ENCODE measurements around the gene SLC25A23. TPM values are rescaled to one million over a fixed set of nuclear protein-coding genes. Genes with fewer than 3 reads are reported as not detected.

Gene SLC25A23
- total RNA-seq, 1 experiment from 2014 or later: 59.5 TPM

DNA sequence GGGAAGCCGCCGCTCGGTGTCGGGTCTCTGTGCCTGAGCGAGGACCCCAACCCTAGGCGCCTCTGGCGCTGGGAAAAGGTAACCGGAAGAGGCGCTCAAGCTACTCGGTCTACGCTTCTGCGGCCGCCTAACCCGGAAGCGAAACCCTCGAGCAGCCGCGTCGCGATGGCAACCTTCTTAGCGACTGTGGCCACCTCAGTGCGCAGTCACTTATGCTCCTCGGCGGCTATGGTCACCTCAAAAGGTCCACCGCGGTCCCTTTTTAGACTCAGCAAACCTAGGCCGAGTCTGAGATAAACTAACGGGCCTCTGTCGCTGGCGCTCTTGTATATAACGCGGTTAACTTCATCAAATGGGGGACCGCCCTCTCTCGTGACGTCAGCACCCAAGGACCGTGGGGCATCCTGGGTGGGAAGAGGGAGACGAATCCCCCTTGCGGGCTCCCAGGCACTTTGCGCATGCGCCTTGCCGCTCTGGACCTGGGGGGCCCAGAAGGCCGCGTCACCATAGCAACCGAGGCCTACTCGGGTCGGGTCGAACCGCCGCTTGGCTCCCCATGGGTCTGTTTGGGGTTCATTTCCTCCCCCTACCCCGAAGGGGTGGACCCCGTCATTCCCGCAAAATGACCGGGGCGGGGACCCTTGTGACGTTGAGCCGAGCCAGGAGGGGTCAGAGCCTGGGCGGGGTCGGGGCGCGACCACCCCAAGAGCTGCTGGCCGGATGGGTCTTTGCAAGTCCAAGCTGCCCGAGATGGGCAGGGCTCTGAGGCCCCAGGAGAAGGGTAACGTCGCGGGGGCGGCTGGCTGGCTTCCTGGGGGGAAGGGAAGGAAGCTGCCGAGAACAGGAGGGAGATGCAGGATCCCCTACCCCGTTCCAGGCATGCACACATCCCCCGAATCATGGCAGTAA, 66.3 kb downstream of the SLC25A23 start, which contains the start of gene GTF2F1:
Gene GTF2F1, minus strand, starts transcription at position 91 of the 909 bp plus-strand sequence. CDS start 169 bp downstream, outside the sequence.
- Histone ChIP-seq H3K36me3 (ENCODE audit: low read depth) (no peaks in the 10 kb centered on the region), H3F3A (ENCODE audit: insufficient read depth, low read depth) (0 out of 2 replicates have a peak, but pooled peaks cover 3% of the 10 kb centered on the region), H3K9me3 (ENCODE audit: insufficient read depth, low read depth) (no peaks in the 10 kb centered on the region), H3K27ac (peak within 1 kb of the TSS; percentile 65), H3K9me2 (ENCODE audit: insufficient read depth) (no peaks in the 10 kb centered on the region), H2AFZ (peak within 1 kb of the TSS; percentile 99), H3K27me3 (ENCODE audit: insufficient read depth, low read depth) (no peaks in the 10 kb centered on the region), H3K4me2 (peak within 1 kb of the TSS; percentile 87), H3K4me3 (peak within 1 kb of the TSS; percentile 94), H4K20me1 (ENCODE audit: insufficient read depth) (no peaks in the 10 kb centered on the region), H3K4me1 (replicated peaks; ENCODE audit: insufficient read depth) (peaks cover 5% of the 10 kb centered on the region), H3K79me2 (ENCODE audit: low read depth) (peaks cover 15% of the 10 kb centered on the region)
- TF ChIP-seq, protein P1, sequence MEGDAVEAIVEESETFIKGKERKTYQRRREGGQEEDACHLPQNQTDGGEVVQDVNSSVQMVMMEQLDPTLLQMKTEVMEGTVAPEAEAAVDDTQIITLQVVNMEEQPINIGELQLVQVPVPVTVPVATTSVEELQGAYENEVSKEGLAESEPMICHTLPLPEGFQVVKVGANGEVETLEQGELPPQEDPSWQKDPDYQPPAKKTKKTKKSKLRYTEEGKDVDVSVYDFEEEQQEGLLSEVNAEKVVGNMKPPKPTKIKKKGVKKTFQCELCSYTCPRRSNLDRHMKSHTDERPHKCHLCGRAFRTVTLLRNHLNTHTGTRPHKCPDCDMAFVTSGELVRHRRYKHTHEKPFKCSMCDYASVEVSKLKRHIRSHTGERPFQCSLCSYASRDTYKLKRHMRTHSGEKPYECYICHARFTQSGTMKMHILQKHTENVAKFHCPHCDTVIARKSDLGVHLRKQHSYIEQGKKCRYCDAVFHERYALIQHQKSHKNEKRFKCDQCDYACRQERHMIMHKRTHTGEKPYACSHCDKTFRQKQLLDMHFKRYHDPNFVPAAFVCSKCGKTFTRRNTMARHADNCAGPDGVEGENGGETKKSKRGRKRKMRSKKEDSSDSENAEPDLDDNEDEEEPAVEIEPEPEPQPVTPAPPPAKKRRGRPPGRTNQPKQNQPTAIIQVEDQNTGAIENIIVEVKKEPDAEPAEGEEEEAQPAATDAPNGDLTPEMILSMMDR (conservative IDR thresholded peaks at IDR 0.05): no peak
- no peak for TF ChIP-seq EZH2 (IDR thresholded peaks at IDR 0.05; ENCODE audit: low read depth)
- intact Hi-C loops (cut with micrococcal nuclease; ENCODE audit: unreplicated experiment): loop anchor here (1.0 kb wide), 2 partner anchors 20 to 32 kb away; no protein-coding TSS in a partner anchor
- peak; percentile 72 to 82 for DNase-seq
- BruUV-seq (replicated peaks): TSS peak; percentile 91
- POLR2A ChIA-PET (ENCODE audit: unreplicated experiment): interaction anchor here (0.6 kb wide), 2 partner anchors 32 to 490 kb away, joined by 3 to 4 read pairs; partner anchors contain the start of gene NDUFA11
- CTCF ChIA-PET: no interaction called here

DNA sequence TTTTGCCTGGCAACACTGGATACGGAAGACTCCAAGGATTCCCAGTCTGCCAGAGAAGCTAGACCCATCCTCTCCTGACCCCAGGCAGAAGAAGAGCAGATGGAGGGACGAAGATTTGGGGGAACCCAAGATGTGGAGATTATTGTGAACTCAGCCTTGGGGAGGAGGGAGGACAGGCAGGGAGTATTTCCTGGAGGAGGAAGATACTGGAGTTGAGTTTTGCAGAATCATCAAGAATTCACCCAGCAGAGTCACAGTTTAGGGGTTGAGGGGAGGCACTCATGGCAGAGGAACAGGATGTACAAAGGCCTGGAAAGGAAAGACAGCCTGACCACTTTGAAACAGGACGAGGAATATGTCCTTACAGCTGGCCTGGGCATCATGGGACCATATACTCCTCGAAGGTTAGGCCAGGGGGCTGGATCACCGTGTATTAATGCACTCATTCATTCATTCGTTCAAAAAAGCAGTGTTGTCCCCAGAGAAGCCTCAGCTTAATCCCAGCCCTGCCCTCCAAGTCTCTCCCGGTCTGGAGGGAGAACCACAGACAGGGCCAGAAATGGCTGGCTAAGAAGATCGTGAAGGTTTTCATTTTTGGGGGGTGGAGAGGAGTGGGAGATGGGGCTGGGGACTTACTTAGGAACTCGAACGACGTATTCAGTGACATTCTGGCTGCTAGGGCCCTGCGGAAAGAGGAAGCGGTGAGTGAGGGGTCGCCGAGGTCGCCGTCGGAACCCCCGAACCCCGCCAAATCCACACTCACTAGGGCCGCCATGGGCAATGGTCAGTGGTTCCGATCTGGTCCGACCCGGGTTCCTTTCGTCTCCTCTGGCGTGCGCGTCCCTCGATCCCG, 67.1 kb downstream of the SLC25A23 start:
- Histone ChIP-seq H3K4me1 (replicated peaks; ENCODE audit: insufficient read depth) (peaks cover 5% of the 10 kb centered on the region), H3K27me3 (ENCODE audit: insufficient read depth, low read depth) (no peaks in the 10 kb centered on the region), H3K27ac (peak overlapping the region; percentile 65), H3K36me3 (ENCODE audit: low read depth) (no peaks in the 10 kb centered on the region), H4K20me1 (ENCODE audit: insufficient read depth) (no peaks in the 10 kb centered on the region), H3K79me2 (ENCODE audit: low read depth) (peaks cover 15% of the 10 kb centered on the region), H3K9me3 (ENCODE audit: insufficient read depth, low read depth) (no peaks in the 10 kb centered on the region), H2AFZ (peak overlapping the region; percentile 99), H3K9me2 (ENCODE audit: insufficient read depth) (no peaks in the 10 kb centered on the region), H3K4me2 (peak overlapping the region; percentile 87), H3K4me3 (peak overlapping the region; percentile 94), H3F3A (ENCODE audit: insufficient read depth, low read depth) (0 out of 2 replicates have a peak, but pooled peaks cover 3% of the 10 kb centered on the region)
- BruUV-seq (replicated peaks): TSS peak; percentile 60
- POLR2A ChIA-PET (ENCODE audit: unreplicated experiment): interaction anchor here (0.6 kb wide), 1 partner anchor 489 kb away, joined by 3 read pairs; the partner anchor contains the start of gene NDUFA11
- intact Hi-C loops (cut with micrococcal nuclease; ENCODE audit: unreplicated experiment): loop anchor here (1.0 kb wide), 2 partner anchors 19 to 33 kb away; no protein-coding TSS in a partner anchor
- no peak for DNase-seq
- TF ChIP-seq EZH2 (IDR thresholded peaks at IDR 0.05; ENCODE audit: low read depth): no peak
- TF ChIP-seq, protein P1 (conservative IDR thresholded peaks at IDR 0.05): no peak; the same call in 1 of the 2 replicates
- CTCF ChIA-PET: no interaction called here

Small RNA genes within 50 kb of the gene (microRNA-seq; reads per million reads assigned to microRNA genes)
- 53.9 reads per million, percentile 44 among the genes with 10 or more reads in this experiment for gene MIR3940 (ENCODE audit: borderline number of aligned reads, borderline replicate concordance)
- not detected for gene MIR6790 (ENCODE audit: borderline number of aligned reads, borderline replicate concordance)

Other genes with a start within 250 kb of the SLC25A23 start
- 36.8 and 44.2 TPM in 2 replicates for gene MLLT1, start 179.8 kb downstream of the SLC25A23 start, total RNA-seq (2021)
- gene ACER1, start 126.2 kb downstream of the SLC25A23 start, total RNA-seq (2021): not detected in 2 replicates
- gene CLPP, start 98.3 kb downstream of the SLC25A23 start, total RNA-seq (2021): 63.7 and 65.3 TPM in 2 replicates
- 53.6 and 75.7 TPM in 2 replicates for gene ALKBH7, start 87.0 kb downstream of the SLC25A23 start, total RNA-seq (2021)
- 1.3 TPM in 2 replicates for gene PSPN, start 83.9 kb downstream of the SLC25A23 start, total RNA-seq (2021)
- 40.9 and 43.8 TPM in 2 replicates for gene GTF2F1, start 66.6 kb downstream of the SLC25A23 start, total RNA-seq (2021)
- gene KHSRP, start 35.0 kb downstream of the SLC25A23 start, total RNA-seq (2021): 201 and 288 TPM in 2 replicates
- gene SLC25A41, start 26.0 kb downstream of the SLC25A23 start, total RNA-seq (2021): not detected in 2 replicates
- 36.4 and 40.6 TPM in 2 replicates for gene CRB3, start 4.5 kb upstream of the SLC25A23 start, total RNA-seq (2021)
- not detected in 2 replicates for gene DENND1C, start 22.0 kb upstream of the SLC25A23 start, total RNA-seq (2021)
- not detected in 2 replicates for gene TUBB4A, start 42.5 kb upstream of the SLC25A23 start, total RNA-seq (2021)
- 8.4 and 11.2 TPM in 2 replicates for gene TNFSF9, start 71.2 kb upstream of the SLC25A23 start, total RNA-seq (2021)
- gene CD70, start 131.4 kb upstream of the SLC25A23 start, total RNA-seq (2021): not detected in 2 replicates
- gene TNFSF14, start 210.4 kb upstream of the SLC25A23 start, total RNA-seq (2021): 0.30 and 0.37 TPM in 2 replicates